IPS-11a (cell line): ENCODE measurements around the gene ENTPD3.

Experiments used
- H3K4me3 ChIP-seq: one replicate; pipeline ENCODE4 v1.5.1; 2013; ENCODE audit warnings: low read depth, low read length, control low read depth

ENTPD3 gene

DNA sequence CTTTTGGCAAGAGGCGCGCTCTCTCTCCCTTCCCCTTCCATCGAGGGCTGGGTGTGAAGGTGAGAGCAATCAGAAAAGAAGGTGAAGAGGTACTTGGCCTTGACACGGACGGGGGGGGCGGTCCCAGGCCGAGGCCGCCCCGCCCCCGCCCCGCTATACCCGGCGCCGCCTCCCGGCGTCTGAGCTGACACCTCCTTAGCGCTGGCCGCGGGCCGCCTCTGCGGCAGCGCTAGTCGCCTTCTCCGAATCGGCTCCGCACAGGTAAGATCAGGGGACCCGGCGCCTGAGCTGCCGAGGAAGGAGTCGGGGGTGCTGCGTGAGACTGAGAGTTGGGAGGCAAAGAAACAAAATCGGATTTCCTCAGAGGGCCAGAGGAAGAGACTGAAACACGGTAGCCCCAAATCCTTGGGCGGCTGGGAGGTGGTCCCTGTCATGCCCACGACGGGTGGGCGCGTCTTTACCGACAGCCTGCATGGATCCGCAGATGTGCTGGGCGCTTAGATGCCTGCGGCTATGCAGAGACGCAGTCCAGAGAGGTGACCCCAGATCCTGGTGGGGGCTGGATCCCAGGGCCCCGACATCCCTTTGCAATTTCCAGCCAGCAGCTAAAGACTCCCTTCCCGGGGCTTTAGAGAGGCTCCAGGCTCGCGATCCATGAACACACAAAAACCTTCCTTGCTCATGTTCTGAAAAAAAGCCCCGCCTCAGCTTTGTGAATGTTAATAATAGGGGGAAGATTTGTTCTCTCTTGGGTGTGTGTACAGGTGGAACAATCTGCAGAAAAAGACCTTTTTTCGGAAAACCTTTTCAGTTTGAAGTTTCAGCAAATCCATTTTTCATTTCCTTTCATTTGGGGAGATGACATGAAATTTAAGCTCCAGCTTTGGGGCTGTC is at the start of gene ENTPD3:
Gene ENTPD3, plus strand, starts transcription at position 184 of the 894 bp plus-strand sequence. CDS start 874 bp downstream, outside the sequence.
- H3K4me3 ChIP-seq, result peak within 1 kb of the TSS; percentile 52

DNA sequence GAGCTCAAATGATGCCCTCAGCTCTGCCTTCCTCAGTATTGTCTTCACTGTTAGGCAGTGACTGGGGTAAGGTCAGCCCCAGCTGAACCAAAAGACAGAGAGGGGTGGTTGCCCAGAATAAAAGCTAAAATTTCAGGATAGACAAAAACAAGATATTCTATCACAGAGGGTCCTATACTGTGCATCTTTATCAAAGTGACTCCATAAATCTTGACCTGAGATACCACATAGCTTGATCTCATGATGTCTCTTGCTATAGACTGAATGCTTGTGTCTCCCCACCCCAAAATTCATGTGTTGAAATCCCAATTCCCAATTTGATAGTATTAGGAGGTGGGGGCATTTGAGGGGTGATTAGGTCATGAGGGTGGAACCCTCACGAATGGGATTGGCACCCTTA is 47.1 kb upstream of the ENTPD3 start:
- no peak overlapping the region for H3K4me3 ChIP-seq

DNA sequence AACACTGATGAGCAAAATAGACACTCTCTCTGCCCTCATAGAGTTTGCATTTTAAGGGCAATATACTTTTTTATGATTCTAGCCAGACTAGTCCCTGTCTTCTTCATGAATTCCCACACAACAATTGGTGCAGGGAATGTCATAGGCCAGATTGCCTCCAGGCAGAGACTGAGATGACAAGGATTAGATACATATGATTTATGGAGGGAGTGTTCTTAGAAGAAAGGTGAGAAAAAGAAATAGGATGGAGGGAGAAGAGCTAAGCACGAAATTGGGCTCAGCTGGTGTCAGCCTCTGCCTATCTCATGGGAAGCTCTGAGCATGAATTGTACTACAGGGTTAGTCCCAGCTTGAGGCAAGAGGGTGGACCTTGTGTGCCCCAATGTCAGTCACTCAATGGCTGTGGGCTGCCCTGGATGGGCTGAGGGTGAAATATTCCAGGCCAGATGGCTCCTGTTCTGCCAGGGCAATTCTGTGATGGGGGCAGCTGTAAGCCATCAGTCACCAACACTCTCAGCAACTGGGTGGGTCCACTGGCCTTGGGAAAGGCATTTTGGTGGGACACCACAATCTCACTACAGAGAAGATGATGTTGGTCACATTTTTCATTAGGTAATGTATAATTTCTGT is 46.3 kb upstream of the ENTPD3 start:
- H3K4me3 ChIP-seq, result no peak overlapping the region

- no peak overlapping the region for H3K4me3 ChIP-seq
Measured at GRCh38 chr3:40341671-40342070, 45.3 kb upstream of the ENTPD3 start.

GRCh38 chr3:40350529-40350928 is 36.5 kb upstream of the ENTPD3 start:
- H3K4me3 ChIP-seq, result no peak overlapping the region

- H3K4me3 ChIP-seq, result no peak overlapping the region
Measured at GRCh38 chr3:40355410-40355809, 31.6 kb upstream of the ENTPD3 start.

DNA sequence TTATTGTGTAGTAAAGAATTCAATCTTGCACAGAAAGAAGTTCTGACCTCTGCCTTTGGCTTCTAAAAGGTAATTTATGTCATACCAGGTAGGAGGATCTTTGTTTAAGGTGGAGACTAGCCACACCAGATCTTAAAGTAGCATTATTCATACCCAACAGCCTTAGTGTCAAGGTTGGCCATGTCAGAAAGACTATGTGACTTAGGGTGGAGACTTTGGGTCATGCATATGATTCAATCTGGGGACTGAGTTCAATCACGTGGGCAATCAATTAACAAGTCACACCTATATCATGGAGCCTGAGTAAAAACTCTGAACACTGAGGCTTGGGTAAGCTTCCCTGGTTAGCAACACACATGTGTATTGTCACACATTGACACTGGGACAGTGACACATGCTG is 28.5 kb upstream of the ENTPD3 start:
- H3K4me3 ChIP-seq, result no peak overlapping the region

- H3K4me3 ChIP-seq, result no peak overlapping the region
Measured at GRCh38 chr3:40363674-40364073, 23.3 kb upstream of the ENTPD3 start.

- H3K4me3 ChIP-seq, result no peak overlapping the region
Measured at GRCh38 chr3:40366203-40367162, 20.5 kb upstream of the ENTPD3 start.

DNA sequence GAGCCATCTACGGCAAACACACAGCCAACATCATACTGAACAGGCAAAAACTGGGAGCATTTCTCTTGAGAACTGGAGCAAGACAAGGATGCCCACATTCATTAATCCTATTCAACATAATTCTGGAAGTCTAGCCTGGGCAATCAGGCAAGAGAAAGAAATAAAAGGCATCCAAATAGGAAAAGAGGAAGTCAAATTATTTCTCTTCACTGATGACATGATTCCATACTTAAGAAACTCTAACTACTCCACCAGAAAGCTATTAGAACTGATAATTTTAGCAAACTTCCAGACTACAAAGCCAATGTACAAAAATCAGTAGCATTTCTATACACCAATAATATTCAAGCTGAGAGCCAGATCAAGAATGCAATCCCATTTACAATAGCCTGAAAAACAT is 17.3 kb upstream of the ENTPD3 start:
- H3K4me3 ChIP-seq, result no peak overlapping the region

DNA sequence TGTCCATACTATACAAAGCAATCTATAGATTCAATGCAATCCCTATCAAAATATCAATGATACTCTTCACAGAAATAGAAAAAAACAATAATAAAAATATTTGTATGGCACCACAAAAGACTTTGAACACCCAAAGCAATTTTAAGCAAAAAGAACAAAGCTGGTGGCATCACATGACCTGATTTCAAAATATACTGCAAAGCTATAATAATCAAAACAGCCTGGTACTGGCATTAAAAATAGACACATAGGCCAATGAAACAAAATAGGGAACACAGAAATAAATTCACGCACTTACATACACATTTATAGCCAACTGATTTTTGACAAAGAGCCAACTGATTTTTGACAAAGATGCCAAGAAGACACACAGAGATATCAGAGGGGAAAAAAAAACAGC is 9.2 kb upstream of the ENTPD3 start:
- no peak overlapping the region for H3K4me3 ChIP-seq

GRCh38 chr3:40379674-40380306 is 7.2 kb upstream of the ENTPD3 start:
- no peak overlapping the region for H3K4me3 ChIP-seq

DNA sequence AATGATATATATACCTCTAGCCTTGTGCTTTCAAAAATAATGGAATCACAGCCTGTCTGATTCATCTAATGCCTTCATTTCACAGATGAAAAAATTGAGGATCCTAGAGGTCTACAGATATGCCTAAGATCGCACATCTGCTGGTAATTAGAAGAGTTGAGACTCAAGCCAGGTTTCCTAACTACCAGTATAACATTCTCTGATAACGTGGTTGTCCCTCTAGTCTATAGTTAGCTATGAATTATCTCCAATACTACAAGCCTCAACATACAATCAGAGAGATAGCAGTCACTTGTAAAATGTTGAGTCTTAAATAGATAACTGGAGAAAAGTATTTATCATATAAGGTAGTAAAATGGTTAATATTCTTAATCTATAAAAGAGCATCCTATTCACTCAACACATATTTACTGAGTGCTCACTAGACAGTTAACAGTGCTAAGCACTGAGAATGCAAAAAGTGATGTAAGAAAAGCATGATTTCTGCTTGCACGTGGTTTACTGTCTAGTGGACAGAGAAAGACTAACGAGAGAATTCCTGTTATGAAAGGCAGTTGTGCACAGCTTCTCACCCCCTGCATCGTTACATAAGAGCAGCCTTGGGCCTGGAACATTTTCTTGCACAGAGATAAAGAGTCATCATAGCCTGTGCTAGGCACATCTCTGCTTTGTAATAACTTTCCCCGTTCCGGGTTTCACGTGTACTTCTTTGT is 4.9 kb upstream of the ENTPD3 start:
- H3K4me3 ChIP-seq, result no peak overlapping the region

- H3K4me3 ChIP-seq, result no peak overlapping the region
Measured at GRCh38 chr3:40382617-40382979, 4.4 kb upstream of the ENTPD3 start.

DNA sequence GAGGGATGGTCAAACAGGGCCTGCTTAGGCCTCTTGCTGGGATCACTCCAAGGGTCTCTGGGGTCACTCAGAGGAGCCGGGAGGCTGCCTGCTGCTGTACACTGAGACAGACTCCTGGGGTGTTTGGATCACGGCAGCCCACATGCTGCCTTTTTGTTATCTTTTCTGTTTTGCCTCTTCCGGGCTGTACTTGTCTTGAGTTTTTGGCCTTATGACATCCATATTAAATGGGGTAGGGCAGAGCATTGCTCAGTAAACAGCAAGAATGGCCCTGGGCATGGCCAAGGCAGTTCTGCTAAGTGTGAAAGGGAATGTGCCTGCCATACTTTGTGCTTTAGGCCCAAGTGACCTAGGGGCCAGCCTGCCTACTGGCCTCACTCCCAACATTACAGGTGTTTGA is 771 bp upstream of the ENTPD3 start:
- no peak overlapping the region for H3K4me3 ChIP-seq

DNA sequence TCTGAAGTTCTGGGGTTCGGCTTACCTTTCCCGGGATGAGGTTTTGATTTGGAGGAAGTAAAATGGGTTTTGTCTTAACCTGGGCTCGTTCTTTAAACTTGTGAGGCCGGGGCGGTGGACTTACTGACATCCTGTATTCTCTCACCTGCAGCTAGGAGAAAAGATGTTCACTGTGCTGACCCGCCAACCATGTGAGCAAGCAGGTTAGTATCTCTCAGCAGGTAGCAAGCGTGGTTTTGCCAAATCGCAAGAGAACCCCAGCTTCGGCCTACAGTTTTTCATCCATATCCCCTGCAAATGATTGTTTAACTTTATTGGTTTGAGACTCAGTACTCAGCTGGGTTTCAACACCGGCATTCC is 891 bp downstream of the ENTPD3 start:
- H3K4me3 ChIP-seq, result no peak overlapping the region

DNA sequence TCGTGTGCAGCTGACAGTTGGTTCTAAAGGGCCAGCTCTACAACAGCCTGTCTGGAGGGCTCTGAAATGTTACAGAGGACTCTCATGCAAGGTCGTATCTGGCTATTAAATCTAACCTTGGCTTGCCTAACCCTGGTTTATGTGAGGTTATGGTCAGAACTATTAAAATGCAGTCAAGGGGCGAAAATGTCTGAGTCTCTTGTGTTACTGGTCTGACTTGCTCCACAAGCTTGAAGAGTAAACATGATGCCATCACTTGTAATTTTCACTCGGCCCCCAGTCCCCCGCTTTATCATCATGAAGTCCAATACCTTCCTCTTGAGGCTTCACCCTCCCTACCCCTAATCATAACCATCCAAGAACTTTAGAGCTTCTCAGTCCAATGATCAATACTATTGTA is 9.4 kb downstream of the ENTPD3 start:
- H3K4me3 ChIP-seq, result no peak overlapping the region

DNA sequence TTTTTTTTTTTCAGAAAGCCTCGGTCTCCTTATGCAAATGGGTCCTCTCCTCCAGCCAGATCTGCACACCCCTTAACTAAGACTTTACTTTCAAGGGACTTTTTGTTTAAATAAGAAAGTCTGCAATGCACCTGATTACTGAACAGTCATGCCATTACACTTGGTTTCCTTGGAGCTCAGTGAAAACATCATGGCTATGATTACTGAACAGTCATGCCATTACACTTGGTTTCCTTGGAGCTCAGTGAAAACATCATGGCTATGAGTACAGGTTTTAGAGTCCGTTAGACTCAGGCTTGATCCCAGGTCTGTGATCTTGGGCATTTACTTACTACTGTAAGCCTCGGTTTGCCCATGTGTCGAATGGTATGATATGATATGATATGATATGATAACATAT is 10.1 kb downstream of the ENTPD3 start:
- no peak overlapping the region for H3K4me3 ChIP-seq

GRCh38 chr3:40397912-40398311 is 10.9 kb downstream of the ENTPD3 start:
- no peak overlapping the region for H3K4me3 ChIP-seq

DNA sequence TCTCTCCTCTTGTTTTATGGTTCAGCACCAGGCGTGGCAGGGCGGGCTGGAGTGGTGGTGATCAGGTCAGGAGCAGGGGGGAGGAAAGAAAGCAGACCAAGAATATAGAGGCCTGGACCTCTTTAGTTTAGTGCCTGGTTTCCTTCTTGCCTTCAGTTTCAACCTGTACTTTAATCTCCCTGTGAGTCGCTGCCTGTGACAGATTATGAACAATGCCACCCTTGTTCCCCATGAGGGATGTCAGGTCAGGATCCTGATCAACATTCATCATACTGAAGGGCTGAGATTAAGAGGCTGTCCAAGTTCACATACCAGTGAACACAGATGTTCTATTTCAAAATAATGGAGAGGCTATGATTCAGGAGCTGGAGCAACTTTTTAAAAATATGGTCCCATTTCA is 11.4 kb downstream of the ENTPD3 start:
- no peak overlapping the region for H3K4me3 ChIP-seq
